GM12892 (cell line): ENCODE measurements around the gene PRRX1.

Experiments
- POLR2A ChIP-seq: IDR thresholded peaks from 2 replicates; pipeline ENCODE4 v1.6.1; 2011; ENCODE audit warnings: low read depth, low read length, control low read depth
- POLR2AphosphoS5 ChIP-seq: IDR thresholded peaks from 2 replicates; pipeline ENCODE4 v1.6.1; 2011; ENCODE audit warnings: low read depth, low read length, control low read depth
- TAF1 ChIP-seq: IDR thresholded peaks from 2 replicates; pipeline ENCODE4 v1.6.1; 2011; ENCODE audit warnings: low read depth, mild to moderate bottlenecking, control low read depth, low read length, borderline replicate concordance

GRCh38 chr1:170758992-170759391, 95.1 kb downstream of the PRRX1 start:
- TF ChIP-seq POLR2A: no peak
- TF ChIP-seq POLR2AphosphoS5: no peak
- TF ChIP-seq TAF1: no peak
